CD4-positive, CD25-positive, alpha-beta regulatory T cell (primary cell): ENCODE measurements around the gene TUT1. TPM values are rescaled to one million over a fixed set of nuclear protein-coding genes. Genes with fewer than 3 reads are reported as not detected.

Source experiments
- ATAC-seq, 2 donors: fragments of 150-1000 bp; cut with Tn5 transposase; one replicate each; pipeline ENCODE4 v1.10.0; 2021; ENCODE audit warnings: low read depth in 2 of 2, moderate number of reproducible peaks in 2 of 2, moderate library complexity in 1 of 2
- DNase-seq, 3 donors: peaks; one replicate each; pipeline versions ENCODE4 v3.0.0 to v3.0.0-alpha.2; 2012 to 2022; ENCODE audit warnings: mixed read lengths in 1 of 3
- H3K27ac ChIP-seq: one replicate; pipeline ENCODE4 v1.7.0; 2013; ENCODE audit warnings: mild to moderate bottlenecking, low read length; ENCODE audit not compliant: insufficient read depth, poor library complexity, severe bottlenecking
- H3K27me3 ChIP-seq: one replicate; pipeline ENCODE4 v1.7.0; 2013; ENCODE audit warnings: low read length; ENCODE audit not compliant: control insufficient read depth, insufficient read depth
- H3K36me3 ChIP-seq: one replicate; pipeline ENCODE4 v1.7.0; 2013; ENCODE audit warnings: mild to moderate bottlenecking, low read length, moderate library complexity; ENCODE audit not compliant: control insufficient read depth, insufficient read depth
- H3K4me1 ChIP-seq: 2 replicates; pipeline ENCODE4 v1.7.0; 2013; ENCODE audit warnings: mild to moderate bottlenecking, low read length; ENCODE audit not compliant: insufficient read depth, control insufficient read depth, poor library complexity, severe bottlenecking
- H3K4me3 ChIP-seq: one replicate; pipeline ENCODE4 v1.7.0; 2013; ENCODE audit warnings: low read depth, mild to moderate bottlenecking, low read length, moderate library complexity
- H3K9me3 ChIP-seq, 2 experiments: 1 replicate in 1 of 2; 2 replicates in 1 of 2; pipeline ENCODE4 v1.7.0; 2013; ENCODE audit warnings: low read length in 2 of 2, mild to moderate bottlenecking in 1 of 2, moderate library complexity in 1 of 2; ENCODE audit not compliant: control insufficient read depth in 2 of 2
- H3K27ac Mint-ChIP-seq, 3 donors: one replicate each; pipeline ENCODE4 v1.8.0; 2020 to 2022; ENCODE audit warnings: mild to moderate bottlenecking in 3 of 3, mixed read lengths in 3 of 3, moderate library complexity in 2 of 3
- H3K27me3 Mint-ChIP-seq: one replicate; pipeline ENCODE4 v1.8.0; 2022; ENCODE audit warnings: mild to moderate bottlenecking, mixed read lengths
- H3K36me3 Mint-ChIP-seq: one replicate; pipeline ENCODE4 v1.8.0; 2020; ENCODE audit warnings: mixed read lengths
- H3K4me1 Mint-ChIP-seq, 4 donors: one replicate each; pipeline ENCODE4 v1.8.0; 2020 to 2022; ENCODE audit warnings: mixed read lengths in 4 of 4, mild to moderate bottlenecking in 1 of 4
- H3K4me3 Mint-ChIP-seq, 4 donors: one replicate each; pipeline ENCODE4 v1.8.0; 2020 to 2022; ENCODE audit warnings: mild to moderate bottlenecking in 4 of 4, mixed read lengths in 4 of 4, moderate library complexity in 3 of 4
- H3K9me3 Mint-ChIP-seq, 7 donors: one replicate each; pipeline ENCODE4 v1.8.0; 2020 to 2022; ENCODE audit warnings: mixed read lengths in 7 of 7, mild to moderate bottlenecking in 3 of 7, moderate library complexity in 2 of 7
- polyA plus RNA-seq, 4 donors: library from polyadenylated mRNA; unstranded; fragments of 300-500 nt; fragmentation: Illumina TruSeq; gene quantifications; one replicate each; pipeline ENCODE4 v1.2.3, GENCODE V29; 2021
- total RNA-seq: library from RNA; stranded (reverse); gene quantifications from one replicate; pipeline ENCODE4 v1.2.3, GENCODE V29; 2022

TUT1 gene
- total and polyA plus RNA-seq, 5 donors from 2014 or later: 6.5 to 22.0 (median 11.2) TPM

DNA sequence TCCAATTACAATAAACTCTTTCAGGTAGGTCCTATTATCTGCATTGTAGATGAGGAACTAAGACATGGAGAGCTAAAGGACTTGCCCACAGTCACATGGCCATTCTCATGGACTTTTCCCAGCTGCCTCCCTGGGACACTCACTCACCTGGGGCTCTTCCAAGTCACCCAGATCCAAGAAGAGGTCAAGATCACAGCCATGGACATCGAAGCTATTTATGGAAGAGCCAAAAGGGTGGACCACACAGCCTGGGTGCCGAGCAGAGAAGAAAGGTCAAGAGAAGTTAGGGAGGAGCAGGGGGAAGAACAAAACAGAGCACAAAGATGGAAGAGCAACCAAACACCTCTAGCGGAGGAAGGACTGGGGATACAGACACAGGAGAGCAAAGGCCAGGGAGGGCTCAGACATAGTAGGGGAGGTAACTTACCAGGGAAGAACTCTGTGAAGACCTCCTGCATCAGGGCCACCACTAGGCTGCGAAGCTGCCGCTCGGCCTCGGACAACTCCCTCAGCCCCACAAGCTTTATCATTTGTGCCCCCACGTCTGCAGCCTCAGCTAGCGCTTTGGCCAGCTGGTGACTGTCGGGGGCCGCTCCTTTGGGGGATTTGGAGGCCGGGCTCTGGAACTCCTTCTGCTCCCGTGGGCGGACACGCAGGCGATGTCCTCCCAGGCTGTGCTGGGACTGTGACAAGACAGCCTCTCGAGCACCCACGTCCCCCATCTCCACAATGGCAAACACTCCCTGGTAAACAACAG is 10.2 kb downstream of the TUT1 start:
- Histone ChIP-seq H3K9me3 (no peaks in the 10 kb centered on the region), H3K4me1 (no peaks in the 10 kb centered on the region), H3K4me3 (no peak overlapping the region), H3K36me3 (peaks cover 46% of the 10 kb centered on the region), H3K27ac (no peak overlapping the region), H3K27me3 (no peaks in the 10 kb centered on the region)
- H3K27me3 Mint-ChIP-seq: no peaks in the 10 kb centered on the region
- H3K4me3 Mint-ChIP-seq: no peak overlapping the region
- no peak for ATAC-seq
- H3K9me3 Mint-ChIP-seq: no peaks in the 10 kb centered on the region
- no peak for DNase-seq
- H3K27ac Mint-ChIP-seq: peak overlapping the region in 1 of 3 donors; percentile 66
- H3K4me1 Mint-ChIP-seq: peaks cover 0 to 14% (median 6%) of the 10 kb centered on the region in 4 donors
- peaks cover 21% of the 10 kb centered on the region for H3K36me3 Mint-ChIP-seq

DNA sequence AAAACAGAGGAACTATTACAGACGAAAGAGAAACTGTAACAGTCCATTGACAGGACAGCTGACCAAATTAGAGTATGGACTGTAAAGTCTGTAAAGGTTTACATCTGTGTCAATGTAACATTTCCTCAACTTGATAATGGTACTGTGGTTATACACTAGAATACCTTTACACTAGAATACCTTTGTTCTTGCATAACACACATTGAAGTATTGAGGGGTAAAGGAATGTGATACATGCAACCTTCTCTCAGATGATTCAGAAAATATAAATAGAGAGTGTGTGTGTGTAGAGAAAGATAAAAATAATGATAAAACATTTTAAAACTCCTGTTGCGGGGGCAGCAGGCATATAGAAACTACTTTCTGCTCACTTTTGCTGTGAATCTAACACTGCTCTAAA is 12.1 kb downstream of the TUT1 start:
- H3K9me3 ChIP-seq: no peaks in the 10 kb centered on the region
- peaks cover 44% of the 10 kb centered on the region for H3K36me3 ChIP-seq
- peaks cover 12% of the 10 kb centered on the region for H3K4me1 ChIP-seq
- H3K27ac Mint-ChIP-seq: no peak overlapping the region
- no peak for ATAC-seq
- no peak overlapping the region for H3K4me3 ChIP-seq
- no peaks in the 10 kb centered on the region for H3K9me3 Mint-ChIP-seq
- no peak for DNase-seq
- peaks cover 21% of the 10 kb centered on the region for H3K36me3 Mint-ChIP-seq
- no peak overlapping the region for H3K4me3 Mint-ChIP-seq
- no peaks in the 10 kb centered on the region for H3K27me3 ChIP-seq
- H3K4me1 Mint-ChIP-seq: peaks cover 0 to 20% (median 12%) of the 10 kb centered on the region in 4 donors
- no peaks in the 10 kb centered on the region for H3K27me3 Mint-ChIP-seq
- no peak overlapping the region for H3K27ac ChIP-seq

DNA sequence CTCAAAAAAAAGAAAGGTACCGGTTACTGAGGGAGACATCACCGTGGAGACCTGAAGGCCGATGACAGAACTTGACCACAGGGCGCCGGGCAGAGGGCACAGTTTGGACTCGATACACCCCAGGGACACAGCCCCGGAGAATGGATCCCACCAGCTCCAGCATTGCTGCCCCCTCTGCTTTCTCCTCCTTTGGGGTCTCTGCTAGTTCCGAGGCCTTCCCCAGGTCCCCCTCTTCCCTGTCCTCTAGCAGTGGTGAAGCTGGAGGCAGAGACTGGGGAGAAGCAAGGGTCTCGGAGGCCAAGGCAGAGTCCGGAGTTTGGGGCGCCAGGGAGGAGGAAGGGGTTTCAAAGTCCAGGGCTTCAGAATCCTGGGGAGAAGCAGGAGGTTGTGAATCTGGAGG is 12.8 kb downstream of the TUT1 start:
- H3K4me3 ChIP-seq: no peak overlapping the region
- no peaks in the 10 kb centered on the region for H3K9me3 ChIP-seq
- Mint-ChIP-seq H3K9me3 (no peaks in the 10 kb centered on the region), H3K4me1 (peaks cover 0 to 25% (median 10%) of the 10 kb centered on the region in 4 donors), H3K36me3 (peaks cover 18% of the 10 kb centered on the region), H3K27me3 (no peaks in the 10 kb centered on the region), H3K4me3 (no peak overlapping the region), H3K27ac (no peak overlapping the region)
- ATAC-seq: no peak
- H3K27ac ChIP-seq: no peak overlapping the region
- peaks cover 40% of the 10 kb centered on the region for H3K36me3 ChIP-seq
- no peak for DNase-seq
- H3K27me3 ChIP-seq: no peaks in the 10 kb centered on the region
- H3K4me1 ChIP-seq: peaks cover 14% of the 10 kb centered on the region

DNA sequence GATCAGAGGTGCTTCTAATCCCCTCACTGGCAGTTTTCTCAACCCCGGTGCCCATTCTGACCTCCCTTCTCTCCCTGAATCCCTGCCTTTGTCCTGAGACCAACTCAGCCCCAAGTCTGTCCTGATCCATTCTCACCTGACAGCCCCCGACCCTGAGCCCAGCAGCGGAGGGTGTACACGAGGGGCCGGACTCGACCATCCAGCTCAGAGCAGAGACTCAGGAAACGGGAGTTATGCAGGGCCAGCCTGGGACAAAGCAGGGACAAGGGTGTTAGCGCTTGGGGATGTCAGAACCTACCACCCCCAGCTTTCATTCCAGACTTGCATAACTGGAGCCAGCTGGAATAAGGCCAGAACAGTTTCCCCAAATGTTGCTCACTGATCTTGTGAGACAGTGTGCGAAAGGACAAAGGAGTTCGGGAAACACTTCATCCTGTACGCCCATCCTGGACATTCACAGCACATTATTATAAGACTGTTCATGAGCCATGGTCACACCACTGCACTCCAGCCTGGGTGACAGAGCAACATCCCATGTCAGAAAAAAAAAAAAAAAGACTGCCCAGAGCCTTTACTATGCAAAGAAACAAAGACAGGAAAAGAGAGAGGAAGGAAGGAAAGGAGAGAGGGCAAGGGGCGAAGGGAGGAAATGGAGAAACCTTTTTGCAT is 14.1 kb downstream of the TUT1 start:
- Histone ChIP-seq H3K36me3 (peaks cover 39% of the 10 kb centered on the region), H3K4me3 (no peak overlapping the region), H3K9me3 (no peaks in the 10 kb centered on the region), H3K4me1 (peaks cover 22% of the 10 kb centered on the region), H3K27ac (no peak overlapping the region), H3K27me3 (no peaks in the 10 kb centered on the region)
- Mint-ChIP-seq H3K4me3 (peak overlapping the region in 2 of 4 donors; percentile 3 to 57), H3K36me3 (peaks cover 22% of the 10 kb centered on the region), H3K4me1 (peaks cover 2 to 36% (median 17%) of the 10 kb centered on the region in 4 donors), H3K27me3 (no peaks in the 10 kb centered on the region), H3K27ac (peak overlapping the region; percentile 57 to 94 (median 71)), H3K9me3 (no peaks in the 10 kb centered on the region)
- ATAC-seq (no peak), DNase-seq (no peak)

DNA sequence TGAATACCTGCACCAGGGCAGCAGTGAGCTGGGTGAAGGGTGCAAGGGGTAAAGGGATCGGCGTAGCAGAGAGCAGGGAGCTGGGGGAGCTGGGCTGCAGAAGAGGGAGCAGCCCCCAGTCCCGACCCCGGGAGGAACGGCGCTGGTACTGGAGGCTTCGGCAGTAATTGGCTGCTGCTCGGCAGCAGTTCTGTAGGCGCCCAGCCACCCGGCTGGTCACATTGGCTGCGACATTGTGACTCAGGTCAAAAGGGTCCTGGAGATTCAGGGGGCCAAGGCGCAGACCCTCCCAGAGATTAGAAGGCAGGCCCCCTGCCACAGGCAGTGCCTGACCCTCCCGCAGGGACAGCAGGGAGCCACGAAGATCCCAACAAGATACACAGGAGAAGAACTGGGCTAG is 15.5 kb downstream of the TUT1 start:
- Histone ChIP-seq H3K36me3 (peaks cover 44% of the 10 kb centered on the region), H3K4me1 (peaks cover 31% of the 10 kb centered on the region), H3K4me3 (no peak overlapping the region), H3K27ac (no peak overlapping the region), H3K9me3 (no peaks in the 10 kb centered on the region), H3K27me3 (no peaks in the 10 kb centered on the region)
- Mint-ChIP-seq H3K27me3 (no peaks in the 10 kb centered on the region), H3K27ac (peak overlapping the region; percentile 38 to 94 (median 46)), H3K4me3 (peak overlapping the region in 3 of 4 donors; percentile 59 to 99 (median 95)), H3K9me3 (no peaks in the 10 kb centered on the region), H3K36me3 (peaks cover 27% of the 10 kb centered on the region), H3K4me1 (peaks cover 6 to 47% (median 29%) of the 10 kb centered on the region in 4 donors)
- DNase-seq: no peak
- ATAC-seq: no peak

DNA sequence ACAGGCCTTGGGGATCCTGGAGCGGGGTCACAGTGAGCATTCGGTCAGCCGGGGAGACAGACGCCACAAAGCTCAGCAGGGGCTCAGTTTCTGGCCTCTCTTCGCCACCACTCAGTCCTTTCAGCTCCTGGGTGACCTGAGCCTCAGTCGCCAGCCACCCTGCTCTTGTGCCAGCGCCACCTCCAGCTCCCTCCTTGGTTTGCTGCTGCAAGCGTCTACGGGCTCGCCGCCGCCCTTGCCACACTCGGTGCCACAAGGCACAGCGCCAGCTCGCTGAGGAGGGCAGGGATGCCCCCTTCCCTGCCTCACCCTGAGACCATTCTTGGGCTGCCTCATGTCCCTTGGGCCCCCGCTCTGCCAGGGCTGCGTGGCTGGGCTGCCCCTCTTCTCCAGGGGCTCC is 16.2 kb downstream of the TUT1 start:
- peak overlapping the region; percentile 91 to 99 (median 96) for H3K4me3 Mint-ChIP-seq
- ATAC-seq (no peak), DNase-seq (no peak)
- H3K36me3 ChIP-seq: peaks cover 50% of the 10 kb centered on the region
- H3K4me3 ChIP-seq: no peak overlapping the region
- peak overlapping the region; percentile 78 for H3K27ac ChIP-seq
- peaks cover 30% of the 10 kb centered on the region for H3K36me3 Mint-ChIP-seq
- H3K27me3 ChIP-seq: no peaks in the 10 kb centered on the region
- no peaks in the 10 kb centered on the region for H3K27me3 Mint-ChIP-seq
- H3K4me1 ChIP-seq: peaks cover 31% of the 10 kb centered on the region
- no peaks in the 10 kb centered on the region for H3K9me3 ChIP-seq
- no peaks in the 10 kb centered on the region for H3K9me3 Mint-ChIP-seq
- peaks cover 6 to 50% (median 32%) of the 10 kb centered on the region in 4 donors for H3K4me1 Mint-ChIP-seq
- peak overlapping the region in 1 of 3 donors; percentile 94 for H3K27ac Mint-ChIP-seq

DNA sequence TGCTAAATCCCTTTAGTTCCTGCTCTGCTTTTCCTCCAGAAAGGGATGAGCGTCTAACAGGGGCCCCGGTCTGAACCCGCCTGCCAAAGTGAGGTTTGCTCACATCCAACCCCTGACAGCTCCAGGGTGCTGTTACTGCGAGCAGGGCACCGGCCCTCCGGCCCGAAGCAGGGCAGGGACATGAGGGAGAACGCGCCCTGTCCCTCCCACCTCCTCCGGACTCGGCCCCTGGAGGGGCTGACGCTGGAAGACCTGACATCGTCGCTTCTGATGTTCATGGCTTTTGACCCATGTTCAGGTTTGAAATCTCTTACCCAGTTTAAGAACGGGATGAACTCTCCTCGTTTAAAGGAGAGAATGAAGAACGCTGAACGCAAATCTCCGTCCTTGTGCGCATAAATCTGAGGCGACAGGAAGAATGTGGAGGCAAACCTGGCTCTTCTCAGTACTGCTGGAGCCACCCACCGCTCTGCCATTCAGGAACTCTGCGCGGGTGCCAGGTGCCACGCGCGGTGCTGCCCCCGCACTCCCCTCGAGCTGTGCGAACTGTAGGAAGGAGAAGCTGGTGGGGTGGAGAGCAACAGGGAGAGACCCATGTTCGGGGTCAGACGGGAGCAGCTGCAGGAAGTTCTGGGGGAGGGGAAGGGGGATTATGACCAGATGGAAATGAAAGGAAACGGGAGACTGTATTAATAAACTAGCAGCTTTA is 16.8 kb downstream of the TUT1 start:
- ATAC-seq (no peak), DNase-seq (no peak)
- H3K4me1 Mint-ChIP-seq: peaks cover 6 to 57% (median 38%) of the 10 kb centered on the region in 4 donors

More for the DNA sequence above, 16.8 kb downstream of the TUT1 start:
- Mint-ChIP-seq H3K4me3 (peak overlapping the region; percentile 91 to 99 (median 96)), H3K9me3 (no peaks in the 10 kb centered on the region), H3K27ac (peak overlapping the region; percentile 92 to 94 (median 92)), H3K36me3 (peaks cover 33% of the 10 kb centered on the region), H3K27me3 (no peaks in the 10 kb centered on the region)
- H3K27ac ChIP-seq: peak overlapping the region; percentile 78
- peaks cover 35% of the 10 kb centered on the region for H3K4me1 ChIP-seq
- H3K36me3 ChIP-seq: peaks cover 56% of the 10 kb centered on the region
- no peaks in the 10 kb centered on the region for H3K9me3 ChIP-seq
- H3K4me3 ChIP-seq: peak overlapping the region; percentile 85
- no peaks in the 10 kb centered on the region for H3K27me3 ChIP-seq
